NCI-H510A (cell line): ENCODE results near the gene SEC11A.
"Not testable (repeated sequence)": the region's sequence is repeated elsewhere in the genome, so short reads cannot be mapped to it uniquely, and the experiment has no call there.

Source experiments
- DNase-seq: peaks from one replicate; lab custom pipeline; 2025; lab: John Stamatoyannopoulos, UW

Gene SEC11A

DNA sequence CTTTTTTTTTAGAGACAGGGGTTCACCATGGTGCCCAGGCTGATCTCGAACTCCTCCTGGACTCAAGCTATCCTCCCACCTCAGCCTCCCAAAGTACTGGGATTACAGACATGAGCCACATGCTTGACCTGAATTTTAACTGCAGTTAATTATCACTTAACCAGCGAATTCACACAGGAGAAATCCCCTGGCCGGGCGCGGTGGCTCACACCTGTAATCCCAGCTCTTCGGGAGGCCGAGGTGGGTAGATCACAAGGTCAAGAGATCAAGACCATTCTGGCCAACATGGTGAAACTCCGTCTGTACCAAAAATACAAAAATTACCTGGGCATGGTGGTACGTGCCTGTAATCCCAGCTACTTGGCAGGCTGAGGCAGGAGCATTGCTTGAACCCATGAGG lies 74.1 kb downstream of the SEC11A start:
- not testable (repeated sequence) for DNase-seq

DNA sequence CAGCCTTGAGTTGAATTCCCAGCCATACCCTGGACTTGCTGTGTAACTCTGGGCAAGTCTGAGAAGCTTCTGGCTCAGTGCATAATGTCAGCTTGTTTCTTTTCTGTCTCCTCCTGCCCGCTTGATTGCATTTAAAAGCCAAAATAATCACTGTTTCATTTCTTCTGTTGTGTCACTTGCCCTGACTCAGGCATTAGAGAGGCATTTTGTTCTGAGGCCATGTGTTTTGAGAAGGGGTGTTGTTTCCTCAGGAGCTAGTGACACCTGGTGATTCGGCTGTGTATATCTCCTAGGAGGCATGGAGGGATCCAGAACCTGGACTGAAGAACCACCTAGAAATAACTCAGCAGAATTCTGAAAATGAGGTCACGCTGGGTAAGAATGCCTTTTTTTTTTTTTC lies 77.8 kb downstream of the SEC11A start:
- DNase-seq = no peak

- no peak for DNase-seq
Observed at GRCh38 chr15:84634228-84634837, 81.6 kb downstream of the SEC11A start.

GRCh38 chr15:84633311-84634227 lies 82.4 kb downstream of the SEC11A start:
- peak; percentile 39 for DNase-seq

DNA sequence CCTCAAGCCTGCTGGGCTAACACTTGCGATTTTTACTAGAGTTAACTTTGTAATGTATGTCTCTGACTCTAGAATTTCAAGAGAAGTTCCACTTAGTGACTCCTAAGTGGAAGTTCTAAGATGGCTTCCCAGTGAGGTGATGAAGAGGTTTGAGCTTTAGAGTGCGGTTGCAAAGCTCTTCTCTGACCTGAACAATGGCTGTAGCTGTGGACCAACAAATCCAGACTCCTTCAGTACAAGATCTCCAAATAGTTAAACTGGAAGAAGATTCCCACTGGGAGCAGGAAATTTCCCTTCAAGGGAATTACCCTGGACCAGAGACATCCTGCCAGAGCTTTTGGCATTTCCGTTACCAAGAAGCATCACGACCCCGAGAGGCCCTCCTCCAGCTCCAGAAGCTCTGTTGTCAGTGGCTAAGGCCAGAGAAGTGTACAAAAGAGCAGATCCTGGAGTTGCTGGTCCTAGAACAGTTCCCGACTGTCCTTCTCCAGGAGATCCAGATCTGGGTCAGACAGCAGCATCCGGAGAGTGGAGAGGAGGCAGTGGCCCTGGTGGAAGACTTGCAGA lies 84.2 kb downstream of the SEC11A start:
- no peak for DNase-seq

DNA sequence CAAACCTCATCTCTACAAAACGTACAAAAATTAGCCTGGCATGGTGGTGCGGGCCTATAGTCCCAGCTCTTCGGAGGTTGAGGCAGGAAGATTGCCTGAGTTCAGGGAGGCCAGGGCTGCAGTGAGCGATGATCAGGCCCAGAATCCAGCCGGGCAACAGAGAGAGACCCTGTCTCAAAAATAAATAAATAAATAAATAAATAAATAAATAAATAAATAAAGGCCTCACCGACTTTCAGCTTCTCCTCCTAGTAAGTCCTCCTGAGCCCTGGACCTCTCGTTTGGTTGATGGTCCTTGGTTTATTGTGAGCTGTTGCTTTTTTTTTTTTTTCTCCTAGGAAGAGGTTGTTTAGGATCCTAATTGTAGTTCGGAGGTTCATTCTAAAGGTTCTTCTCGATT lies 86.9 kb downstream of the SEC11A start:
- no peak for DNase-seq

- no peak for DNase-seq
Observed at GRCh38 chr15:84625123-84625522, 90.8 kb downstream of the SEC11A start.

DNA sequence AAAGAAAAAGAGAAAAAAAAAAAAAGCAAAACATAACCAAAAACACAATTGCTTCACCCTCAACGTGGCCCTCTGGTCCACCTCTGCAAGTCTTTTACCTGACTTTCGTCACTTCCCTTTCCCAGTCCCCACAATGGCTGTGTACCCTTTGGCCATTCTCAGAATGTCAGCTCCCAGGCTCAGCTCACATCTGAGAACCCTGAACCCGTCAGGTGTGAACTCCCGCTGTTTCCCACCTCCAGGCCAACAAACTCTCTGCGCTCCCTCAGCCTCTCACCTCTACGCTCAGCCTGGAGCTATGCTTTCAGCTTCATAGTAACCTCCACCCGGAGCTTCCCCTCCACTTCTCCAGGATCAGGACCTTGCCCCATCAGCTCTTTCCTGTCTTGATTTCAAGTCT lies 91.6 kb downstream of the SEC11A start:
- no peak for DNase-seq

DNA sequence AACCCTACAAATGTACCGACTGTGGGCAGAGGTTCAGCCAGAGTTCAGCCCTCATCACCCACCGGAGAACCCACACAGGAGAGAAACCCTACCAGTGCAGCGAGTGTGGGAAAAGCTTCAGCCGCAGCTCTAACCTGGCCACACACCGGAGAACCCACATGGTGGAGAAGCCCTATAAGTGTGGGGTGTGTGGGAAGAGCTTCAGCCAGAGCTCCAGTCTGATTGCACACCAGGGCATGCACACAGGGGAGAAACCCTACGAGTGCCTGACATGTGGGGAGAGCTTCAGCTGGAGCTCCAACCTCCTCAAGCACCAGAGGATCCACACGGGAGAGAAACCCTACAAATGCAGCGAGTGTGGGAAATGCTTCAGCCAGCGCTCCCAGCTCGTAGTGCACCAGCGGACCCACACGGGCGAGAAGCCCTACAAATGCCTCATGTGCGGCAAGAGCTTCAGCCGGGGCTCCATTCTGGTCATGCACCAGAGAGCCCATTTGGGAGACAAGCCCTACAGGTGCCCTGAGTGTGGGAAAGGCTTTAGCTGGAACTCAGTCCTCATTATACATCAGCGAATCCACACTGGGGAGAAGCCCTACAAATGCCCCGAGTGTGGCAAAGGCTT lies 94.5 kb downstream of the SEC11A start:
- DNase-seq = no peak

DNA sequence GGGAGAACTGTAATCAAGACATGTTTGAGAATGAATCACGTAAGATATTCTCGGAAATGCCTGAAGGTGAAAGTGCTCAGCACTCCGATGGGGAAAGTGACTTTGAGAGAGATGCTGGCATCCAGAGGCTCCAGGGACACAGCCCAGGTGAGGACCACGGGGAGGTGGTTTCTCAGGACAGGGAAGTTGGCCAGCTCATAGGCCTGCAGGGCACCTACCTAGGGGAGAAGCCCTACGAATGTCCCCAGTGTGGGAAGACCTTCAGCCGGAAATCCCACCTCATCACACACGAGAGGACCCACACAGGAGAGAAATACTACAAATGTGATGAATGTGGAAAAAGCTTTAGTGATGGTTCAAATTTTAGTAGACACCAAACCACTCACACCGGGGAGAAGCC lies 95.3 kb downstream of the SEC11A start:
- DNase-seq = no peak
